IPS DF 6.9 (cell line): ENCODE results near the gene KHDRBS2.

Experiments
- DNase-seq: peaks from one replicate; pipeline ENCODE4 v3.0.0-alpha.2; 2013; ENCODE audit warnings: low read depth, low spot score
- H3K27ac ChIP-seq: one replicate; pipeline ENCODE4 v1.5.1; 2013; ENCODE audit warnings: low read length, control low read depth
- H3K27me3 ChIP-seq: 2 replicates; pipeline ENCODE4 v1.6.1; 2013; ENCODE audit warnings: mild to moderate bottlenecking, low read length; ENCODE audit not compliant: control insufficient read depth, insufficient read depth
- H3K36me3 ChIP-seq: 2 replicates; pipeline ENCODE4 v1.6.1; 2013; ENCODE audit warnings: low read length; ENCODE audit not compliant: control insufficient read depth, insufficient read depth
- H3K4me1 ChIP-seq: 2 replicates; pipeline ENCODE4 v1.6.1; 2013; ENCODE audit warnings: low read length; ENCODE audit not compliant: control insufficient read depth, insufficient read depth
- H3K4me3 ChIP-seq: 2 replicates; pipeline ENCODE4 v1.5.1; 2013; ENCODE audit warnings: mild to moderate bottlenecking, low read length
- H3K9me3 ChIP-seq: 2 replicates; pipeline ENCODE4 v1.6.1; 2013; ENCODE audit warnings: low read length, inconsistent platforms; ENCODE audit not compliant: control insufficient read depth, insufficient read depth
- WGBS: extraction: QIAGEN DNeasy Blood & Tissue Kit; methylation state at CpG from one replicate; pipeline ENCODE4 v1.1.7; 2013; ENCODE audit warnings: mixed read lengths, missing lambda C conversion rate; ENCODE audit not compliant: insufficient read length, insufficient coverage; 5-methylcytosine and 5-hydroxymethylcytosine counted together

Gene KHDRBS2

GRCh38 chr6:62283796-62284411, 2.1 kb downstream of the KHDRBS2 start:
- Histone ChIP-seq H3K9me3 (no peaks in the 10 kb centered on the region), H3K27ac (no peak overlapping the region), H3K36me3 (no peaks in the 10 kb centered on the region), H3K27me3 (peaks cover 2% of the 10 kb centered on the region; the same call in 1 of the 2 replicates), H3K4me1 (no peaks in the 10 kb centered on the region), H3K4me3 (no peak overlapping the region)
- no peak for DNase-seq
- no CpG with 5 or more reads among the region's 2 CpGs for WGBS

DNA sequence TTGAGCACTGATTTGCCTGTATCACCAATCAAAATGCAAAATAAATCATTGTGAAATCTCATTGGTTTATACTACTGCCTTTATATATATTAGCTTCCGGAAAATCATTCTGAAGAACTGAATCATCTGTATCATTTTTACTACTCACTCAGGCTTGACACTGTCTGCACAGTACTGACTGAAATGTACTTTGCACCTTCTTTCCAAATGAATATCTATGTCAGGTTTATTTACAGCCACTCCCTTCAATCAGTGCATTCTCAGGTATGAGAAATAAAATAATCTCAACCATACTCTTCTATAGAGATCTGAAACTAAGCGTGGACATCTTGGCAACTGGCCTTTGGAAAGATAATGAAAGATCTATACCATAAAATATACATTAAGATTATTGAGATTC, 2.7 kb downstream of the KHDRBS2 start:
- DNase-seq = no peak
- no CpG with 5 or more reads among the region's 2 CpGs for WGBS
- Histone ChIP-seq H3K27me3 (peaks cover 2% of the 10 kb centered on the region; the same call in 1 of the 2 replicates), H3K36me3 (no peaks in the 10 kb centered on the region), H3K27ac (no peak overlapping the region), H3K4me3 (no peak overlapping the region), H3K9me3 (no peaks in the 10 kb centered on the region), H3K4me1 (no peaks in the 10 kb centered on the region)

DNA sequence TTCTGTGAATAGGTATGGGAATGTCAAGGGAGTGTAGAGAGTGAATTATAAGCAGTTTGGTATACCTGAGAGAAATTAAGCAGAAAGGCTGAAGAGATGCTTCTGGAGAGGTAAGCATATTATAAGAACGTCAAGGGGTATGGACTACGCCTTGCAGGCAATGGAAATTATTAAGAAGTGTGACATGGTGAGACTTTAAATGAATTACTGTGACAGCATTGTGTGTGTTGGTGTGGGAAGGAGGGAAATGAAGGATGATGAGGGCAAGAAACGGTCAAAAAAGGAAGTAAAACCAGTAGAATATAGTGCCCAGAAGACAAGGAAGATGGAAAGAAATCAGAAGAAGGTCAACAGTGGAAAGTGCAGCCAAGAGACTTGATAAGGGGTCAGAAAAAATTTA, 5.9 kb downstream of the KHDRBS2 start:
- H3K27me3 ChIP-seq = no peaks in the 10 kb centered on the region
- H3K9me3 ChIP-seq = no peaks in the 10 kb centered on the region
- no peak overlapping the region for H3K4me3 ChIP-seq
- WGBS = 100% methylated on average over 1 of the region's 3 CpGs
- no peak for DNase-seq
- H3K27ac ChIP-seq = no peak overlapping the region
- no peaks in the 10 kb centered on the region for H3K4me1 ChIP-seq
- H3K36me3 ChIP-seq = no peaks in the 10 kb centered on the region

DNA sequence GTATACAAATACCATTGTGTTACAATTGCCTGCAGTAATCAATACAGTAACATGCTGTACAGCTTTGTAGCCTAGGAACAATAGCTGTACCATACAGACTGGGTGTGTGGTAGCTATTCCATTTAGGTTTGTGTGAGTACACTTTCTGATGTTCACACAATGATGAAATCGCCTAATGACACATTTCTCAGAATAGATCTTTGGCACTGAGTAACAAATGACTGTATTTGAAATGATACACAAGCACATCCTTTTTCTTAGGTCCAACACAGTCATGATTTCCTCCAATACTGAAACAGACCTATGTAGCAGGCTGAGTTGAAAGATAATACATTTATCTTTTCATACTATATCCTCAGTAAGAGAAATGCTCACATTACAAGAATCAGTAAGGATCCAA, 13.9 kb downstream of the KHDRBS2 start:
- H3K36me3 ChIP-seq = no peaks in the 10 kb centered on the region

GRCh38 chr6:62265906-62266525, 20.0 kb downstream of the KHDRBS2 start:
- DNase-seq = no peak
- H3K4me3 ChIP-seq = no peak overlapping the region
- H3K4me1 ChIP-seq = no peaks in the 10 kb centered on the region
- no CpG with 5 or more reads among the region's 3 CpGs for WGBS
- no peaks in the 10 kb centered on the region for H3K9me3 ChIP-seq
- H3K27ac ChIP-seq = no peak overlapping the region
- no peaks in the 10 kb centered on the region for H3K36me3 ChIP-seq
- H3K27me3 ChIP-seq = no peaks in the 10 kb centered on the region

More for the DNA sequence above, 13.9 kb downstream of the KHDRBS2 start:
- WGBS = no CpG with 5 or more reads among the region's 1 CpG
- no peaks in the 10 kb centered on the region for H3K27me3 ChIP-seq
- H3K9me3 ChIP-seq = no peaks in the 10 kb centered on the region
- no peaks in the 10 kb centered on the region for H3K4me1 ChIP-seq
- no peak overlapping the region for H3K27ac ChIP-seq
- no peak overlapping the region for H3K4me3 ChIP-seq
- DNase-seq = no peak

DNA sequence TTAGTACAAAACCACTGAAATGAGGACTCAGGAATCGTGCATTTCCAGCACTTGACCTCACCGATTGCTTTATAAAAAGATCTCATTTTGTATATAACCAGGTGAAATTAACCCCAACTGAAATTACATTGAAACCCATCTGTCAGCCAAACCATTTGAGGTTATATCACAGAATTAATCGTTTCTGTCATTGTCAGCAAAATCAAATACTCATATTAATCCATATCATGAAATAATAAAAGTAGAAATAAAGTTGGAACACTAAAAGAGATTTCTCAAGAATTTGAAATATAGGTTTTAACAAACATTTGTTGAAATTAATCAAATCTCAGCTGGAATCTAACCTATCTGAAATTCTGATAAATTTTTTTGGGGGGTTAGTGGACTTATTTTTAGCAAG, 23.7 kb downstream of the KHDRBS2 start:
- no CpG with 5 or more reads among the region's 3 CpGs for WGBS

GRCh38 chr6:62246087-62246486, 39.9 kb downstream of the KHDRBS2 start:
- Histone ChIP-seq H3K27ac (no peak overlapping the region), H3K27me3 (no peaks in the 10 kb centered on the region), H3K4me1 (no peaks in the 10 kb centered on the region), H3K9me3 (no peaks in the 10 kb centered on the region), H3K36me3 (no peaks in the 10 kb centered on the region), H3K4me3 (no peak overlapping the region)
- DNase-seq = no peak

More for the DNA sequence above, 23.7 kb downstream of the KHDRBS2 start:
- Histone ChIP-seq H3K4me1 (no peaks in the 10 kb centered on the region), H3K27ac (no peak overlapping the region), H3K36me3 (no peaks in the 10 kb centered on the region), H3K9me3 (no peaks in the 10 kb centered on the region), H3K27me3 (no peaks in the 10 kb centered on the region), H3K4me3 (no peak overlapping the region)
- no peak for DNase-seq

- no peaks in the 10 kb centered on the region for H3K27me3 ChIP-seq
- no CpG with 5 or more reads among the region's 5 CpGs for WGBS
- no peak overlapping the region for H3K4me3 ChIP-seq
- H3K36me3 ChIP-seq = no peaks in the 10 kb centered on the region
- H3K9me3 ChIP-seq = no peaks in the 10 kb centered on the region
- H3K4me1 ChIP-seq = no peaks in the 10 kb centered on the region
- H3K27ac ChIP-seq = no peak overlapping the region
- no peak for DNase-seq
Observed at GRCh38 chr6:62236784-62237183, 49.2 kb downstream of the KHDRBS2 start.

- Histone ChIP-seq H3K9me3 (no peaks in the 10 kb centered on the region), H3K4me1 (no peaks in the 10 kb centered on the region), H3K27me3 (no peaks in the 10 kb centered on the region), H3K27ac (no peak overlapping the region), H3K4me3 (no peak overlapping the region), H3K36me3 (no peaks in the 10 kb centered on the region)
- no CpG with 5 or more reads among the region's 6 CpGs for WGBS
- no peak for DNase-seq
Observed at GRCh38 chr6:62229231-62229630, 56.8 kb downstream of the KHDRBS2 start.

- WGBS = no CpG with 5 or more reads among the region's 4 CpGs
- no peak for DNase-seq
Observed at GRCh38 chr6:62217866-62218265, 68.2 kb downstream of the KHDRBS2 start.

DNA sequence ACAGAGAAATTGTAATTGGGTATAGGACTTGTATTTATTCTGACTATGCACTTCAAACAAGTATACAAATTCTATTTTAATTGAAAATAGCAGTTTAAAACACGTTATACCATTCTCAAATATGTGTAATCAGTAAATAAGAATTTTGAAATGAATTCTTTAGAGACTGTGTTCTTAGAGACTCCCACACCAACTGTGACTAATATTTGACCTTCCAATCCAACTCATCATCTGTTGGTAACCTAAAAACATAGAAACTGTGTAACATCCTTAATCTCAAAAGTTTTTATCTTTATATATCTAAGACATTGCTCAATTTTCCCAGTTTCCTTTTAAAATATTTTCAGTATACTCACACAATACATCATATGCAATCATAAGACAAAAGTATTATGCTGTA, 83.9 kb downstream of the KHDRBS2 start:
- no peaks in the 10 kb centered on the region for H3K36me3 ChIP-seq
- no peak for DNase-seq
- H3K27me3 ChIP-seq = no peaks in the 10 kb centered on the region
- no CpG with 5 or more reads among the region's 1 CpG for WGBS
- H3K9me3 ChIP-seq = no peaks in the 10 kb centered on the region
- H3K4me3 ChIP-seq = no peak overlapping the region
- H3K27ac ChIP-seq = no peak overlapping the region
- H3K4me1 ChIP-seq = no peaks in the 10 kb centered on the region

More at GRCh38 chr6:62217866-62218265, 68.2 kb downstream of the KHDRBS2 start:
- Histone ChIP-seq H3K4me1 (no peaks in the 10 kb centered on the region), H3K27me3 (no peaks in the 10 kb centered on the region), H3K27ac (no peak overlapping the region), H3K4me3 (no peak overlapping the region), H3K9me3 (no peaks in the 10 kb centered on the region), H3K36me3 (no peaks in the 10 kb centered on the region)
